HG02798 (cell line): ENCODE results near the gene PELO.
A peak's percentile ranks its signal among the peaks of the same experiment; 100 is the strongest.

Experiments
- ATAC-seq: cut with Tn5 transposase; IDR thresholded peaks from one replicate; pipeline ENCODE4 v1.9.1; 2021; ENCODE audit warnings: mild to moderate bottlenecking; ENCODE audit not compliant: unreplicated experiment, poor library complexity

Gene PELO

GRCh38 chr5:52822437-52822836 lies 34.7 kb downstream of the PELO start:
- no peak for ATAC-seq

DNA sequence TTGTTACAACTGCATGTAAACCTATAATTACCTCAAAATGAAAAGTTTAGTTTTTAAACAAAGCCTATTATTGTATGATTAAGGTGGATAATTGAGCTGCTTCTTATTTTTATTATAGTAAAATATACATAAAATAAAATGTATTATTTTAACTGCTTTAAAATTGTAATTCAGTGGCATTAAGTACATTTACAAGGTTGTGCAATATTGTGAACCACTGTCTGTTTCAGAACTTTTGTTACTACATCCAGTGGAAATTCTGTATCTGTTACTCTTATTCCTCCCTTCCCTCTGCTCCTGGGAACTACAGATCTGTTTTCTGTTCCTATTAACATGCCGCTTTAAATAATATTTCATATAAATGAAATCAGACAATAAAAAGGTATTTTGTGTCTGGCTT lies 37.1 kb downstream of the PELO start:
- ATAC-seq = no peak

DNA sequence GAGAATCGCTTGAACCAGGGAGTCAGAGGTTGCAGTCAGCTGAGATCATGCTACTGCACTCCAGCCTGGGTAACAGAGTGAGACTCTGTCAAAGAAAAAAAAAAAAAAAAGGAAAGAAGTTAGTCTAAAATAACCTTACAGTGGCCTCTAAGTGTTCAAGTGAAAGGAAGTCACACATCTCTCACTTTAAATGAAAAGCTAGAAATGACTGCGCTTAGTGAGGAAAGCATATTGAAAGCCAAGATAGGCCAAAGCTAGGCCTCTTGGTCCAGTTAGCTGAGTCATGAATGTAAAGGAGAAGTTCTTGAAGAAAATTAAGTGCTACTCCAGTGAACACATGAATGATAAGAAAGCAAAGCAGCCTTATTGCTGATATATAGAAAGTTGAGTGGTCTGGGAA lies 38.1 kb downstream of the PELO start:
- peak; percentile 95 for ATAC-seq

- no peak for ATAC-seq
These were observed 40.1 kb downstream of the PELO start for GRCh38 chr5:52827815-52828214.

- no peak for ATAC-seq
These were observed 41.9 kb downstream of the PELO start for GRCh38 chr5:52829664-52830063.

DNA sequence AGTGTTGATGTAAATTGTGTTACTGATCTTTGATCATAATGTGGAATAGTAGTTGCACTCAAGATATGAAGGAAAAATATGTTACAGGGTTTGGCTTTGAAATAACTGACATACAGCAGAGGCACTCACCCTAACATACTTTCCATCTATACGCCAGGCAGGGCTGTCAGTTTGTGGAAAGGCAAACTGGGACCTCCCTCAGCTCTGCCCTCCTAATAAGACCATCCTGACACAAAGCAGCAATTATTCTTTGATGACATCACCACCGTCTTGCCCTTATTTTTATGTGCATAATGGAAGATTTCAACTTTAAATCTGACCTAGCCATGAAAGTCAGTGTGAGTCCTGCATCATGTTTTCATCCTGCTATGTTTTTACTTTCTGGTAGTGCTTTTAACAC lies 42.9 kb downstream of the PELO start:
- no peak for ATAC-seq

DNA sequence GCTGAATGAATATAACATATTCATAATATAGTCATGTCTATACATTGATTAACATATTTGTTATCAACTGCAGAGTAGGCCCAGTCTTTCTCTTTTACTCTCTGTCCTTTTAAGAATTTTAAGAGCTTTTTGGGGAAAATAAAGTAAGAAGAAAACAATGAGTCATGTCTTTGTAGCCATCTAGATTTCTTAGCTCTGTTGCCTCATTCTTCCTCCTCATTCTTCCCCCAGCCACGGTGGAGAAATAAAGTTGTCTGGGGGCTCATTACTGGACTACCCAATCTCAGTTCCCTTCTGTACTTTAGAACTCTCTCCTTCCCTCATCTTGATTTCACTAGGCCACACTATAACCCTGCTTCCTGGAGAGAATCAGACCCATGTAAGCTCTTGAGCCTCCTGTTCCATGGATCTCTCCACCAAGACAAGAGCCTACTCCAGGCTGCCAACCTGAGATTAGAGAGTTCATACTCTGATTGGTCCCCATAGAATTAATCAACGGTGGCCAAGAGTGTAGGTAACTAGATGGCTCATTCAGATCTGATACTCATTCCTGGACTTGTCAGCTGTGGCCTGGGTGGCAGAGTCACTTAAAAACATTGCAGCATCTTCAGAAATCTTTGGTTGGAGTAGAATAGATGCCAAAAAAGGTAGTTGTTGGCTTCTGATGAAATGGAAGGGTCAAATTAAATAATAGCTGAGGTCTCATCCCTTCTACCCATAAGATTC lies 44.2 kb downstream of the PELO start:
- ATAC-seq = no peak

GRCh38 chr5:52834320-52834719 lies 46.6 kb downstream of the PELO start:
- no peak for ATAC-seq

GRCh38 chr5:52837068-52837467 lies 49.4 kb downstream of the PELO start:
- ATAC-seq = no peak
